G401.6 (cell line): ENCODE results near the gene SPRING1.
A peak's percentile ranks its signal among the peaks of the same experiment; 100 is the strongest.

Source experiments
- FAIRE-seq: peaks from 2 replicates; lab custom pipeline; 2012; peaks lifted over from hg19 to GRCh38; lab: Jason Lieb, UNC

The SPRING1 gene

GRCh38 chr12:116708826-116709756 is 28.8 kb downstream of the SPRING1 start:
- FAIRE-seq = no peak

GRCh38 chr12:116707751-116708150 is 30.1 kb downstream of the SPRING1 start:
- FAIRE-seq = no peak

- FAIRE-seq = peak; percentile 93
These were observed 34.6 kb downstream of the SPRING1 start for GRCh38 chr12:116703214-116703795.

- FAIRE-seq = no peak
These were observed 36.4 kb downstream of the SPRING1 start for GRCh38 chr12:116701432-116701831.

GRCh38 chr12:116700066-116700465 is 37.8 kb downstream of the SPRING1 start:
- FAIRE-seq = no peak

GRCh38 chr12:116698554-116699075 is 39.3 kb downstream of the SPRING1 start:
- FAIRE-seq = no peak

GRCh38 chr12:116698116-116698515 is 39.8 kb downstream of the SPRING1 start:
- FAIRE-seq = no peak

GRCh38 chr12:116697716-116698115 is 40.2 kb downstream of the SPRING1 start:
- no peak for FAIRE-seq

- FAIRE-seq = no peak
These were observed 40.6 kb downstream of the SPRING1 start for GRCh38 chr12:116697305-116697704.

GRCh38 chr12:116695464-116695725 is 42.5 kb downstream of the SPRING1 start:
- no peak for FAIRE-seq

GRCh38 chr12:116694653-116695463 is 43.0 kb downstream of the SPRING1 start:
- no peak for FAIRE-seq

- FAIRE-seq = no peak
These were observed 44.3 kb downstream of the SPRING1 start for GRCh38 chr12:116693286-116694227.

- no peak for FAIRE-seq
These were observed 45.3 kb downstream of the SPRING1 start for GRCh38 chr12:116692605-116693004.

GRCh38 chr12:116691636-116692035 is 46.2 kb downstream of the SPRING1 start:
- FAIRE-seq = no peak

- FAIRE-seq = no peak
These were observed 46.7 kb downstream of the SPRING1 start for GRCh38 chr12:116691205-116691604.

GRCh38 chr12:116689979-116690744 is 47.7 kb downstream of the SPRING1 start:
- no peak for FAIRE-seq

GRCh38 chr12:116689521-116689920 is 48.3 kb downstream of the SPRING1 start:
- no peak for FAIRE-seq
